ENCODE data around the gene EVA1C. TPM values are rescaled to one million over a fixed set of nuclear protein-coding genes. Genes with fewer than 3 reads are reported as not detected.
"Not testable (repeated sequence)": the region's sequence is repeated elsewhere in the genome, so short reads cannot be mapped to it uniquely, and the experiment has no call there.

EVA1C gene, protein sequence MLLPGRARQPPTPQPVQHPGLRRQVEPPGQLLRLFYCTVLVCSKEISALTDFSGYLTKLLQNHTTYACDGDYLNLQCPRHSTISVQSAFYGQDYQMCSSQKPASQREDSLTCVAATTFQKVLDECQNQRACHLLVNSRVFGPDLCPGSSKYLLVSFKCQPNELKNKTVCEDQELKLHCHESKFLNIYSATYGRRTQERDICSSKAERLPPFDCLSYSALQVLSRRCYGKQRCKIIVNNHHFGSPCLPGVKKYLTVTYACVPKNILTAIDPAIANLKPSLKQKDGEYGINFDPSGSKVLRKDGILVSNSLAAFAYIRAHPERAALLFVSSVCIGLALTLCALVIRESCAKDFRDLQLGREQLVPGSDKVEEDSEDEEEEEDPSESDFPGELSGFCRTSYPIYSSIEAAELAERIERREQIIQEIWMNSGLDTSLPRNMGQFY
- 1 to 10 TPM; 3.0 to 3.5 TPM for total RNA-seq

DNA sequence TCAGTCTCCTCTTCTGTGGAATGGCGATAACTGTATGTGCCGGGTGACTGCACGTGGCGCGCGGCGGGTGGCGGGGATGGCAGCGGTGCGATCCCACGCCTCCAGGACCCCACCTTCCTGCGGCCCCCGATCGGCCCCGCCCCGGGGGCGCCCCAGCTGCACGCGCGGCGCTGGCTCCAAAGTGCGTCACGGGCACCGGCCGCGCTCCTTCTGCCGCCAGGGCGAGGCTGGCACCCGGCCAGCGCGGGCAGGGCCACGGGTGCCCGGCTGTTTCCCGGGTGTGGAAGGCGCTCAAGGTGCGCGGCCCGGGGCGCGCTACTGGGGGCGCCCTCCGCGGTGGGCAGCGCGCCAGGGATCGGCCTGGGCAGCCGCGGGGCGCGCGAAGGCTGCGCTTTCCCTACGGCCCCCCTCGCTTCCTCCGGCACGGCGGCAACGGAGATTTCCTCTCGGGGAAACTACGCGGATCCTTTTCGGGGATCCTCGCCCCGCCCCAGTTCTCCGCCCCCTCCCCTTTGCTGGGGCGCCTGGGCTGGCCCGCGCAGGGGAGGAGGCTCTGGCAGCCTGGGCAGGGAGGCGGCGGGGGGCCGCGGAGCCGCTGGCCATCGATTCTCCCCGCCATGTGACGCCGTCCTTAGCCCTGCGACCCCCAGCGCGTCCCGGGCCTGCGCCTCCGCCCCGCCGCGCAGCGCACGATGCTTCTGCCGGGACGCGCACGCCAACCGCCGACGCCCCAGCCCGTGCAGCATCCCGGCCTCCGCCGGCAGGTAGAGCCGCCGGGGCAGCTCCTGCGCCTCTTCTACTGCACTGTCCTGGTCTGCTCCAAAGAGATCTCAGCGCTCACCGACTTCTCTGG is at the start of gene EVA1C:
TSS of gene EVA1C (plus strand) at position 545 of the 853 bp plus-strand sequence. CDS start at position 693, 148 bp downstream.
- DNase-seq (peak; percentile 62), ATAC-seq (peak; percentile 68)
- ChIA-PET POLR2A (interaction anchor here (0.7 to 1.0 kb wide), 2 partner anchors 17 to 157 kb away, joined by 3 to 6 read pairs; no protein-coding TSS in a partner anchor), CTCF (interaction anchor here (0.5 to 2.0 kb wide), 5 partner anchors 13 to 189 kb away, joined by 3 to 10 read pairs (median 4); no protein-coding TSS in a partner anchor)
- Mint-ChIP-seq H3K4me1 (ENCODE audit: low read depth) (peaks cover 25% of the 10 kb centered on the region), H3K9me3 (ENCODE audit: insufficient read depth) (no peaks in the 10 kb centered on the region), H3K27ac (peak within 1 kb of the TSS; percentile 94), H3K27me3 (ENCODE audit: low read depth) (no peaks in the 10 kb centered on the region), H3K36me3 (ENCODE audit: low read depth) (no peaks in the 10 kb centered on the region), H3K4me3 (peak within 1 kb of the TSS; percentile 91)

DNA sequence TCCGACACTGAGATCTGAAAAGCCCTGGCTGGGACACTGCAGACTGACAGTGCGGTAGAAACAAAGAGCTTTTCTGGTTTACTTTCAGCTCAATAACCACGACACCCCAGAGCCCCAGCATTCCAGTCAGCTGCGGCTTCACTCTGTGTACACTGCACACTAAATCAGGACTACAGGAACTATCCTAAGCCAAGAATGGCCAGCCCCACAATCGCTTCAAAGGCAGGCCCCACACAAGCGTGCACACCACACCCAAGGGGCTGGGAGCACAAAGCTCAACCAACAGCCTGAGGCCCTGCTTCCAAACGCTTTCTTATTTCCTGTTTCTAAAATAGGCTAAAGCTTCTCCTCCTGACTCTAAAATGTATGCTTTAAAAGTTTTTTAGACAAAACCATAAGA is 48.1 kb upstream of the EVA1C start:
- Mint-ChIP-seq H3K27me3 (ENCODE audit: low read depth) (no peaks in the 10 kb centered on the region), H3K4me1 (ENCODE audit: low read depth) (no peaks in the 10 kb centered on the region), H3K9me3 (ENCODE audit: insufficient read depth) (no peaks in the 10 kb centered on the region), H3K4me3 (no peak overlapping the region), H3K36me3 (ENCODE audit: low read depth) (peaks cover 73% of the 10 kb centered on the region), H3K27ac (peak overlapping the region; percentile 32)
- ChIA-PET CTCF (interaction anchor here (1.8 kb wide), 1 partner anchor 237 kb away, joined by 5 read pairs; no protein-coding TSS in a partner anchor), POLR2A (interaction anchor here (0.6 kb wide), 1 partner anchor 55 kb away, joined by 3 read pairs; no protein-coding TSS in a partner anchor)
- ATAC-seq (no peak), DNase-seq (no peak)

DNA sequence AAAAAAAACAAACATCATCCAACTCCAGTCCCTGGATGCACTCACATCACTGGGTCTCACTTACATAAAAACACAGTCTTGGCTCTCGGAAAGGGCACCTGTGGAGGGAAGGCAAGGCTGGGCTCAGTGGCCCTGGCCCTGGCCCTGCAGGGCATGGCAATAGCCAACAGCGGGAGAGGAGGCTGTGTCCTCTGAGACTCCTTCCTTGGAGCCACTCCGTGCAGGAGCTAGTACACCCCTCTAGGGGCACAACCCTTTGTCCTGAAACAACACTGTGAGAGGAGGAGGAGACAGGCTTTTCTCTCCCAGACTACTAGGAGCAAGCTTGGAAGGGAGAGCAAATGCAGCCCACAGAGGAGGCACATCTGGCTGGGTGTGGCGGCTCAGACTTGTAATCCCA is 47.7 kb upstream of the EVA1C start:
- Mint-ChIP-seq H3K27ac (peak overlapping the region; percentile 32), H3K36me3 (ENCODE audit: low read depth) (peaks cover 72% of the 10 kb centered on the region), H3K9me3 (ENCODE audit: insufficient read depth) (no peaks in the 10 kb centered on the region), H3K4me3 (no peak overlapping the region), H3K27me3 (ENCODE audit: low read depth) (no peaks in the 10 kb centered on the region), H3K4me1 (ENCODE audit: low read depth) (no peaks in the 10 kb centered on the region)
- POLR2A ChIA-PET, result no interaction called here
- CTCF ChIA-PET, result interaction anchor here (1.8 kb wide), 1 partner anchor 236 kb away, joined by 5 read pairs; no protein-coding TSS in a partner anchor
- DNase-seq (no peak), ATAC-seq (no peak)

DNA sequence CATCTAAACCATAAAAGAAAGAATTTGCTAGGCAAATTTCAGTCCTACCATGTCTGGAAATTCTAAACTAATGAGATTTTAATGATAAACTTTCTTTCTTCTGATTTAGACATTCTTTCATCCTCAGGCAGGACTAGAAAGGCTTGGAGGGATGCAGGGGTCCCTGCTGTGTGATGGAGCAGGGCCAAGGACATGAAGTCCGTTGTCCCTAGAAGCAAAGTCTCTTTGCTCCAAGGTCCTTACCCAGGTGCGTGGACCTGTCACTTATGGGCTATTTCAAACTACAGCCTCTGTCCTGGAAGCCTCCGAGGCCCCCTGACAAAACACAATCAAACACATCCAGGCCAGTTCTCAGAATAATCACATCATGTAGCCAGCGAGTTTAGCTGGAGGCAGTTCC is 46.3 kb upstream of the EVA1C start:
- Mint-ChIP-seq H3K27ac (no peak overlapping the region), H3K36me3 (ENCODE audit: low read depth) (peaks cover 65% of the 10 kb centered on the region), H3K4me3 (no peak overlapping the region), H3K4me1 (ENCODE audit: low read depth) (no peaks in the 10 kb centered on the region), H3K27me3 (ENCODE audit: low read depth) (no peaks in the 10 kb centered on the region), H3K9me3 (ENCODE audit: insufficient read depth) (no peaks in the 10 kb centered on the region)
- ATAC-seq, result no peak
- ChIA-PET CTCF (no interaction called here), POLR2A (no interaction called here)
- no peak for DNase-seq

DNA sequence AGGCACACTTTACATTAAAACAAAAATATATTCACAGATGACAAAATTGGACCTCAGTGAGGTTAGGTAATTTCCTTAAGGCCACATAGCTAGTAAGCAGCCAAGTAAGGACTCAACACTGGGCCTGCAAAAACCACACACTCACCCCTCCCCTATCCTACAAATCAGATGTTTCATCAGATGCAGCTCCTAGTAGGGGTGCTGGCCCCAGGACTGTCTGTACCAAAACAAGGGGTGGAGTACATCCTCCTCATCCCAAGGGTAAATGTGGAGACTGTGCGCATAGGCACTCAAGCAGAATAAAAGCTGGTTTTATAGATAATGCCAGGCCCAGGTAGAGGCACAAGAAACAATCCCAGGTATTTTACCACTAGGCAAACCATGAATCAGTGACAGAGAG is 45.3 kb upstream of the EVA1C start:
- ChIA-PET POLR2A (no interaction called here), CTCF (interaction anchor here (0.7 to 1.1 kb wide), 2 partner anchors 30 to 88 kb away, joined by 3 to 5 read pairs; partner anchors contain the start of gene MIS18A)

DNA sequence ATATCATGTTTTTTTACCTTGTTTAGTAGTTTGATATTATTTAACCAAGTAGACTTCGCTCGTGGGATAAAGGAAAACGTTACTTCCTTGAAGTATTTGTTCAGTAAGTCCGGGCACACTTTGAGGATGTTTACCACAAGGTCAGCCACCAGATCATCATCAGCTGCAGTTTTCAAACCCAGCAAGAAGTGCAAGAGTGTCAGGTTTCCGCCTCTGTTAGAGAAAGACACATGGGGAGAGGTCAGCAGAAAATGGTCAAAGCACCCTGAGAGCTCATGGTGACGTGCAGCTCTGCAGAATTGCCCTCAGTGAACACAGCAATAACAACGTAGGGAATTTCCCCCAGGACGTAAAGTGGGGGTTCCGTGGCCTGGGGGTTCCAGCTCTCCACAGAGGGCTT is 44.1 kb upstream of the EVA1C start:
- H3K9me3 Mint-ChIP-seq (ENCODE audit: insufficient read depth), result no peaks in the 10 kb centered on the region
- peaks cover 63% of the 10 kb centered on the region for H3K36me3 Mint-ChIP-seq (ENCODE audit: low read depth)
- H3K4me1 Mint-ChIP-seq (ENCODE audit: low read depth), result peaks cover 5% of the 10 kb centered on the region
- no peak overlapping the region for H3K4me3 Mint-ChIP-seq
- no peaks in the 10 kb centered on the region for H3K27me3 Mint-ChIP-seq (ENCODE audit: low read depth)
- H3K27ac Mint-ChIP-seq, result no peak overlapping the region
- ATAC-seq (no peak), DNase-seq (no peak)
- POLR2A ChIA-PET, result interaction anchor here (1.4 kb wide), 1 partner anchor 24 kb away, joined by 3 read pairs; no protein-coding TSS in a partner anchor
- CTCF ChIA-PET, result no interaction called here

More for the DNA sequence above, 45.3 kb upstream of the EVA1C start:
- no peak overlapping the region for H3K4me3 Mint-ChIP-seq
- peaks cover 3% of the 10 kb centered on the region for H3K4me1 Mint-ChIP-seq (ENCODE audit: low read depth)
- no peaks in the 10 kb centered on the region for H3K27me3 Mint-ChIP-seq (ENCODE audit: low read depth)
- H3K27ac Mint-ChIP-seq, result no peak overlapping the region
- H3K9me3 Mint-ChIP-seq (ENCODE audit: insufficient read depth), result no peaks in the 10 kb centered on the region
- ATAC-seq (no peak), DNase-seq (no peak)
- H3K36me3 Mint-ChIP-seq (ENCODE audit: low read depth), result peaks cover 64% of the 10 kb centered on the region

DNA sequence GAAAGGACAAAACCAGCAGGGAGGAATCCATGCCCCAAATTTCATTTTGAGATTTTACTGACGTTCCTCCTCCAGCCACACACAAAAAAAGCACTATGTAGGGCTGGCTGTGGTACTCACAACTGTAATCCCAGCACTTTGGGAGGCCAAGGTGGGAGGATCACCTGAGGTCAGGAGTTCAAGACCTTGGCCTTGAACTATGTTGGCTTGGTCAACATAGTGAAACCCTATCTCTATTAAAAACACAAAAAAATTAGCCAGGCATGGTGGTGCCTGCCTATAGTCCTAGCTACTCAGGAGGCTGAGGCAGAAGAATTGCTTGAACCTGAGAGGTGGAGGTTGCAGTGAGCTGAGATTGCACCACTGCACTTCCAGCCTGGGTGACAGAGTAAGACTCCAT is 43.5 kb upstream of the EVA1C start:
- H3K9me3 Mint-ChIP-seq (ENCODE audit: insufficient read depth); H3K4me1 Mint-ChIP-seq (ENCODE audit: low read depth); H3K27ac Mint-ChIP-seq; H3K27me3 Mint-ChIP-seq (ENCODE audit: low read depth); CTCF ChIA-PET; H3K4me3 Mint-ChIP-seq; ATAC-seq; DNase-seq: not testable (repeated sequence)
- peaks cover 58% of the 10 kb centered on the region for H3K36me3 Mint-ChIP-seq (ENCODE audit: low read depth)
- POLR2A ChIA-PET, result interaction anchor here (0.6 to 1.4 kb wide), 2 partner anchors 23 to 90 kb away, joined by 3 read pairs; partner anchors contain the start of gene MIS18A

DNA sequence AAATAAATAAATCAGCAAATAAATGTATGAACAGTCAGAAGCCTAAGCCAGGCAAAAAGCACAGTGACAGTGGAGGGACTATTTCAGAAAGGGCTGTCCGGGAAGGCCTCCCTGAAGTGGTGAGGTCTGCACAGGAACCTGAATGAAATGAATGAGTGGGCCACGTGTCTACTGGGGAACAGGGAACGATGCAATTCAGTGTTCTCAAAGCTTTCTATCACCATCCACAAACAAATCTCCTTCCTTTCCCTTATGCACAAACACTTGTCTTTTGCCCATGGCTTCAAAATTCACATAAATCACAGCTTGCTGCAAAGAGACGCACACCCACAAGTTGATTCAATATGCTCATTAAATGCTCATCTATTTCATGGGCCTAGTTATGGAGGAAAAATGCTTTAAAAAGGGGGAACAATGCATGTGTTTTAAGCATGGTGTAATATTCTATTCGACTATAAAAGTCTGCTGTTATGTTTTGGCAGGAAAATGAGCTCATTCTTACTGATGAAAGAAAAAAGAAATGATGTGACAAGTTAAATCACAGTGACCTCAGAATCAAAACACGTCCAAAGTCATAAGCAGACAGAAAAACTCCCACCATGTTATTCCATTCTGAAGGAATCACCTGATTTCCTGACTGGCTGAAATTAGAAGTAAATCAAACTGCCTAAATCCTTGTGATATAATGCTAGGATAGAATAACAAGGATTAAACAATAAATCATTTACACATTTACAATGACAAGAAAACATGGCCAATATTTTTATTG is 41.3 kb upstream of the EVA1C start:
- Mint-ChIP-seq H3K9me3 (ENCODE audit: insufficient read depth) (no peaks in the 10 kb centered on the region), H3K4me3 (no peak overlapping the region), H3K36me3 (ENCODE audit: low read depth) (peaks cover 50% of the 10 kb centered on the region), H3K27ac (no peak overlapping the region), H3K4me1 (ENCODE audit: low read depth) (peaks cover 5% of the 10 kb centered on the region), H3K27me3 (ENCODE audit: low read depth) (no peaks in the 10 kb centered on the region)
- ChIA-PET CTCF (no interaction called here), POLR2A (no interaction called here)
- no peak for ATAC-seq
- DNase-seq, result no peak

DNA sequence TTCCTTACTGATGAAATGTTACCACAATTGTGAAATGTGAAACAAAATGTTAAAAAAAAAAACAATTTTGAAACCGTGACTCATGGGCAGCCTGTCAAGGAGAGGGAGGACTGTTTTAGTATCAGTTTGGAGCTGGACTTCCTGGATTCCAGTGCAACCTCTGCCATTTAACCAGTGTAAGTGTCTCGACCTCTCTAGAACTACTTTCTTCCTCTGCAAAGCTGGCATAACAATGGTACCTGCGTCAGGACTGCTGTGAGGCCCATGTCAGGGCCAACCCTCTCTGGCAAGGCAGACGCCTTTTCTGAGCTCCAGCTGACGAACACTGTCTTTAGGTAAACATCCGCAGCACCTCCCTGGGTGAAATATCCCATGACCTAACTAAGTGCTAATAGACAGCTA is 40.6 kb upstream of the EVA1C start:
- no peak for ATAC-seq
- no peak overlapping the region for H3K4me3 Mint-ChIP-seq
- ChIA-PET CTCF (interaction anchor here (1.3 kb wide), 1 partner anchor 229 kb away, joined by 5 read pairs; no protein-coding TSS in a partner anchor), POLR2A (no interaction called here)
- peaks cover 48% of the 10 kb centered on the region for H3K36me3 Mint-ChIP-seq (ENCODE audit: low read depth)
- peaks cover 5% of the 10 kb centered on the region for H3K4me1 Mint-ChIP-seq (ENCODE audit: low read depth)
- no peaks in the 10 kb centered on the region for H3K9me3 Mint-ChIP-seq (ENCODE audit: insufficient read depth)
- H3K27me3 Mint-ChIP-seq (ENCODE audit: low read depth), result no peaks in the 10 kb centered on the region
- no peak for DNase-seq
- H3K27ac Mint-ChIP-seq, result no peak overlapping the region

DNA sequence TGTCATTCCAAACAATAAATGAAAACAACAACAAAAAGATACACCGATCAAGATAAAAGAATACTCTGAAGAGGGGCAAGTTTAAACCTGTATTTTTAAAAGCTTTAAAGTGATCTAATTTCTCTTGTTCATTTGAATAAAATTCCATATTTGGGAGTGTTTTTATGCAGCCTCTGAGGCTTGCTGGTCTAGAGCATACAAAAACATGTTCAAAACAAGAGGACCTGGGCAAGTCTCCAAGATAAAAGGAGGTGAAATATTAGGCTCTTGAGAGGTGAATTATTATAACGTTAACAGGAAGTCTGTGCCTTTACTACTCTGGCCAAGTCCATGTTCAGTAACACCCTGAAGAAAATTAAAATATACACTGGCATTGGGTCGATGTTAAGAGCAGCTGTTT is 39.8 kb upstream of the EVA1C start:
- H3K4me1 Mint-ChIP-seq (ENCODE audit: low read depth), result peaks cover 5% of the 10 kb centered on the region
- no peak overlapping the region for H3K4me3 Mint-ChIP-seq
- H3K9me3 Mint-ChIP-seq (ENCODE audit: insufficient read depth), result no peaks in the 10 kb centered on the region
- no peak overlapping the region for H3K27ac Mint-ChIP-seq
- ATAC-seq (no peak), DNase-seq (no peak)
- POLR2A ChIA-PET, result no interaction called here
- H3K36me3 Mint-ChIP-seq (ENCODE audit: low read depth), result peaks cover 40% of the 10 kb centered on the region
- CTCF ChIA-PET, result interaction anchor here (1.3 kb wide), 1 partner anchor 228 kb away, joined by 5 read pairs; no protein-coding TSS in a partner anchor
- no peaks in the 10 kb centered on the region for H3K27me3 Mint-ChIP-seq (ENCODE audit: low read depth)

DNA sequence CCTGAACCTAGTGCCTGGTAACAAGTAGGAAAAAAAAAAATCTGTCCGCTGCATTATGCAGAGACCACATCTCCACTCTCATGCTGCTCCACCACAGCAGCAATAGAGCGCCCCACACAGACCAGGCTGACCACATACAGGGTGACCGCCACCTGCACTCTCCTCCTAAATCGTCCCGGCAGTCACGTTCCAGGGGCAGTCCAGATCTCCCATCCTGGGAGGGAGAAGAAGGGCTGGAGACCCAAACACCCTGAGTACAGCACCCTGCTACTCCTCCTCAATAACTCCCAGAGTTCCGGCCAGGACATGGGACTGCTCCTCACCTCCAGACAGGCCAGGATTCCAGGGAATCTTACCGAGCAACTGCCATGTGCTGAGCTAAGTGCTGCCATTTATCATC is 35.0 kb upstream of the EVA1C start:
- peaks cover 39% of the 10 kb centered on the region for H3K36me3 Mint-ChIP-seq (ENCODE audit: low read depth)
- H3K4me3 Mint-ChIP-seq, result no peak overlapping the region
- no peaks in the 10 kb centered on the region for H3K4me1 Mint-ChIP-seq (ENCODE audit: low read depth)
- ChIA-PET CTCF (no interaction called here), POLR2A (no interaction called here)
- no peaks in the 10 kb centered on the region for H3K9me3 Mint-ChIP-seq (ENCODE audit: insufficient read depth)
- ATAC-seq, result no peak
- no peak for DNase-seq
- no peak overlapping the region for H3K27ac Mint-ChIP-seq
- no peaks in the 10 kb centered on the region for H3K27me3 Mint-ChIP-seq (ENCODE audit: low read depth)

Data from activated CD8-positive, alpha-beta T cell treated with anti-CD3 and anti-CD28 coated beads, Interleukin-2, amount 10 ng/mL, durations not matched to agents 7 days and 5 days (primary cell).